ENCODE data around the gene KCNT2.

GRCh38 chr1:196559314-196559713 lies 48.9 kb downstream of the KCNT2 start:
- TF ChIP-seq EZH2phosphoT487 (IDR thresholded peaks at IDR 0.05; ENCODE audit: low read depth, severe bottlenecking, unreplicated experiment) (no peak), CTCF (IDR thresholded peaks at IDR 0.05; ENCODE audit: poor library complexity) (no peak), EZH2 (IDR thresholded peaks at IDR 0.05; ENCODE audit: borderline replicate concordance) (no peak)
